ENCODE measurements around the gene BCL2L13.
"Not testable (repeated sequence)": the region's sequence is repeated elsewhere in the genome, so short reads cannot be mapped to it uniquely, and the experiment has no call there.

BCL2L13 gene

GRCh38 chr22:17648569-17648968, 10.0 kb downstream of the BCL2L13 start:
- Histone ChIP-seq H3K36me3 (ENCODE audit: control insufficient read depth in 2 of 2, insufficient read depth in 2 of 2, low read length in 2 of 2) (peaks cover 0 to 2% of the 10 kb centered on the region in 2 donors), H3K9ac (ENCODE audit: low read depth in 1 of 2, low read length in 2 of 2) (no peak overlapping the region), H3K9me3 (ENCODE audit: control insufficient read depth in 2 of 2, low read length in 2 of 2) (no peaks in the 10 kb centered on the region), H3K4me3 (ENCODE audit: low read length in 2 of 2) (no peak overlapping the region), H3K4me1 (ENCODE audit: control insufficient read depth in 2 of 2, insufficient read depth in 2 of 2, low read length in 2 of 2) (peaks cover 2 to 3% of the 10 kb centered on the region in 2 donors), H3K27ac (ENCODE audit: low read depth in 2 of 2, low read length in 2 of 2) (no peak overlapping the region), H3K27me3 (ENCODE audit: control insufficient read depth in 2 of 2, insufficient read depth in 2 of 2, low read length in 2 of 2) (no peaks in the 10 kb centered on the region)

GRCh38 chr22:17655289-17655688, 16.7 kb downstream of the BCL2L13 start:
- H3K4me3 ChIP-seq (ENCODE audit: low read length in 2 of 2), result no peak overlapping the region
- H3K36me3 ChIP-seq (ENCODE audit: control insufficient read depth in 2 of 2, insufficient read depth in 2 of 2, low read length in 2 of 2), result peaks cover 4 to 12% of the 10 kb centered on the region in 2 donors
- H3K9me3 ChIP-seq (ENCODE audit: control insufficient read depth in 2 of 2, low read length in 2 of 2), result no peaks in the 10 kb centered on the region
- H3K27me3 ChIP-seq (ENCODE audit: control insufficient read depth in 2 of 2, insufficient read depth in 2 of 2, low read length in 2 of 2), result no peaks in the 10 kb centered on the region
- H3K4me1 ChIP-seq (ENCODE audit: control insufficient read depth in 2 of 2, insufficient read depth in 2 of 2, low read length in 2 of 2), result peaks cover 0 to 10% of the 10 kb centered on the region in 2 donors
- no peak overlapping the region for H3K9ac ChIP-seq (ENCODE audit: low read depth in 1 of 2, low read length in 2 of 2)
- H3K27ac ChIP-seq (ENCODE audit: low read depth in 2 of 2, low read length in 2 of 2), result no peak overlapping the region

DNA sequence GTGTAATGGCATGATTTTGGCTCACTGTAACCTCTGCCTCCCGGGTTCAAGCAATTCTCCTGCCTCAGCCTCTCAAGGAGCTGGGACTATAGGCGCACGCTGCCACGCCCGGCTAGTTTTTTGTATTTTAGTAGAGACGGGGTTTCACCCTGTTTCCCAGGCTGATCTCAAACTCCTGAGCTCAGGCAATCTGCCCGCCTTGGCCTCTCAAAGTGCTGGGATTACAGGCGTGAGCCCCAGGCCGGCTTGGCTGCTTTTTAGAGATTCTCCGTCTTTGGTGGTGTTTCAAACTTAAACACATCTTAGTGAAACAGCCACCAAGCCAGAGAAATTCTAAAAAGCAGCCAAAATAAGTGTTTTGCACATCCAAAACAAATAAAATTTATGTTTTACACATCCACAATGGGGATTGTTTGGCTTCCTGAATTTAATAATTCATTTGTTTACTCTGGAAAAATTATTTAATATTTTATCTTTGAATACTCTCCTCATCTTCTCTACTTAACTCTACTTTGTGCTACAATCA, 18.4 kb downstream of the BCL2L13 start:
- Histone ChIP-seq H3K36me3 (ENCODE audit: control insufficient read depth in 2 of 2, insufficient read depth in 2 of 2, low read length in 2 of 2) (peaks cover 4 to 12% of the 10 kb centered on the region in 2 donors), H3K9ac (ENCODE audit: low read depth in 1 of 2, low read length in 2 of 2) (no peak overlapping the region), H3K27ac (ENCODE audit: low read depth in 2 of 2, low read length in 2 of 2) (no peak overlapping the region), H3K4me3 (ENCODE audit: low read length in 2 of 2) (no peak overlapping the region), H3K4me1 (ENCODE audit: control insufficient read depth in 2 of 2, insufficient read depth in 2 of 2, low read length in 2 of 2) (peaks cover 0 to 10% of the 10 kb centered on the region in 2 donors), H3K27me3 (ENCODE audit: control insufficient read depth in 2 of 2, insufficient read depth in 2 of 2, low read length in 2 of 2) (no peaks in the 10 kb centered on the region), H3K9me3 (ENCODE audit: control insufficient read depth in 2 of 2, low read length in 2 of 2) (no peaks in the 10 kb centered on the region)

DNA sequence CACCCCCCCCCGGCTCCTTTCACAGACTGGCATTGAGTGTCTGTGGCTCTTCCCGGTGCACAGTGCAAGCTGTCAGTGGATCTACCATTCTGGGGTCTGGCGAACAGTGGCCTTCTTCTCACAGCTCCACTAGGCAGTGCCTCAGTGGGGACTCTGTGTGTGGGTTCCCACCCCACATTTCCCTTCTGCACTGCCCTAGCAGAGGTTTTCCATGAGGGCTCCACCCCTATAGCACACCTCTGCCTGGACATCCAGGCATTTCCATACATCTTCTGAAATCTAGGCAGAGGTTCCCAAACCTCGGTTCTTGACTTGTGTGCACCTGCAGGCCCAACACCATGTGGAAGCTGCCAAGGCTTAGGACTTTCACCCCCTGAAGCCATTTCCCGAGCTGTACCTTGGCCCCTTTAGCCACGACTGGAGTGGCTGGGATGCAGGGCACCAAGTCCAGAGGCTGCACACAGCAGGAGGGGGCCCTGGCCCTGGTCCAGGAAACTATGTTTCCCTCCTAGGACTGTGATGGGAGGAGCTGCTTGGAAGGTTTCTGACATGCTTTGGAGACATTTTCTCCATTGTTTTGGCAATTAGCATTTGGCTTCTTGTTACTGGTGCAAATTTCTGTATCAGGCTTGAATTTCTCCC, 26.0 kb downstream of the BCL2L13 start:
- Histone ChIP-seq H3K4me1 (ENCODE audit: control insufficient read depth in 2 of 2, insufficient read depth in 2 of 2, low read length in 2 of 2) (no peaks in the 10 kb centered on the region), H3K36me3 (ENCODE audit: control insufficient read depth in 2 of 2, insufficient read depth in 2 of 2, low read length in 2 of 2) (peaks cover 9 to 19% of the 10 kb centered on the region in 2 donors), H3K27me3 (ENCODE audit: control insufficient read depth in 2 of 2, insufficient read depth in 2 of 2, low read length in 2 of 2) (no peaks in the 10 kb centered on the region), H3K27ac (ENCODE audit: low read depth in 2 of 2, low read length in 2 of 2) (no peak overlapping the region), H3K9me3 (ENCODE audit: control insufficient read depth in 2 of 2, low read length in 2 of 2) (no peaks in the 10 kb centered on the region), H3K4me3 (ENCODE audit: low read length in 2 of 2) (no peak overlapping the region), H3K9ac (ENCODE audit: low read depth in 1 of 2, low read length in 2 of 2) (no peak overlapping the region)

- Histone ChIP-seq H3K9me3 (ENCODE audit: control insufficient read depth in 2 of 2, low read length in 2 of 2) (no peaks in the 10 kb centered on the region), H3K27me3 (ENCODE audit: control insufficient read depth in 2 of 2, insufficient read depth in 2 of 2, low read length in 2 of 2) (no peaks in the 10 kb centered on the region), H3K27ac (ENCODE audit: low read depth in 2 of 2, low read length in 2 of 2) (no peak overlapping the region), H3K4me1 (ENCODE audit: control insufficient read depth in 2 of 2, insufficient read depth in 2 of 2, low read length in 2 of 2) (no peaks in the 10 kb centered on the region), H3K36me3 (ENCODE audit: control insufficient read depth in 2 of 2, insufficient read depth in 2 of 2, low read length in 2 of 2) (peaks cover 9 to 19% of the 10 kb centered on the region in 2 donors), H3K9ac (ENCODE audit: low read depth in 1 of 2, low read length in 2 of 2) (no peak overlapping the region), H3K4me3 (ENCODE audit: low read length in 2 of 2) (no peak overlapping the region)
These were observed 26.7 kb downstream of the BCL2L13 start for GRCh38 chr22:17665248-17665647.

GRCh38 chr22:17665854-17666253, 27.3 kb downstream of the BCL2L13 start:
- Histone ChIP-seq H3K9me3 (ENCODE audit: control insufficient read depth in 2 of 2, low read length in 2 of 2) (no peaks in the 10 kb centered on the region), H3K9ac (ENCODE audit: low read depth in 1 of 2, low read length in 2 of 2) (no peak overlapping the region), H3K27me3 (ENCODE audit: control insufficient read depth in 2 of 2, insufficient read depth in 2 of 2, low read length in 2 of 2) (no peaks in the 10 kb centered on the region), H3K27ac (ENCODE audit: low read depth in 2 of 2, low read length in 2 of 2) (no peak overlapping the region), H3K4me1 (ENCODE audit: control insufficient read depth in 2 of 2, insufficient read depth in 2 of 2, low read length in 2 of 2) (no peaks in the 10 kb centered on the region), H3K36me3 (ENCODE audit: control insufficient read depth in 2 of 2, insufficient read depth in 2 of 2, low read length in 2 of 2) (peaks cover 12 to 23% of the 10 kb centered on the region in 2 donors), H3K4me3 (ENCODE audit: low read length in 2 of 2) (no peak overlapping the region)

DNA sequence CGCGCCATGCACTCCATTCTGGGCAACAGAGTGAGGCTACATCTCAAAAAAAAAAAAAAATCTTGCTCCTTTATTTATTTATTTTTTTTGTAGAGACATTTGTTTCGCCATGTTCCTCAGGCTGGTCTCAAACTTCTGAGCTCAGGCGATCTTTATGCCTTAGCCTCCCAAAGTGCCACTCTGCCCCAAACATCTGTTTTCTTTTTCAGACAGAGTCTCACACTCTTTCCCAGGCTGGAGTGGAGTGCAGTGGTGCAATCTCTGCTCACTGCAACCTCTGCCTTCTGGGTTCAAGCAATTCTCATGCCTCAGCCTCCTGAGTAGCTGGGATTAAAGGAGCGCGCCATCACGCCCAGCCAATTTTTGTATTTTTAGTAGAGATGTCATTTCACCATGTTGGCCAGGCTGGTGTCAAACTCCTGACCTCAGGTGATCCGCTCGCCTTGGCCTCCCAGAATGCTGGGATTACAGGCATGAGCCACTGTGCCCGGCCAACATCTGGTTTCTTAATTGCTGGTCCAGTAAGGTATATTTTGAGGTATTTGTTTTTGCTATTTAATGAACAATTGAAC, 33.0 kb downstream of the BCL2L13 start:
- H3K9ac ChIP-seq (ENCODE audit: low read depth in 1 of 2, low read length in 2 of 2), result not testable (repeated sequence)

GRCh38 chr22:17672417-17672991, 33.9 kb downstream of the BCL2L13 start:
- H3K27me3 ChIP-seq (ENCODE audit: control insufficient read depth in 2 of 2, insufficient read depth in 2 of 2, low read length in 2 of 2), result no peaks in the 10 kb centered on the region
- peaks cover 4 to 6% of the 10 kb centered on the region in 2 donors for H3K36me3 ChIP-seq (ENCODE audit: control insufficient read depth in 2 of 2, insufficient read depth in 2 of 2, low read length in 2 of 2)
- no peaks in the 10 kb centered on the region for H3K9me3 ChIP-seq (ENCODE audit: control insufficient read depth in 2 of 2, low read length in 2 of 2)
- H3K4me3 ChIP-seq (ENCODE audit: low read length in 2 of 2), result no peak overlapping the region
- peaks cover 0 to 6% of the 10 kb centered on the region in 2 donors for H3K4me1 ChIP-seq (ENCODE audit: control insufficient read depth in 2 of 2, insufficient read depth in 2 of 2, low read length in 2 of 2)
- H3K27ac ChIP-seq (ENCODE audit: low read depth in 2 of 2, low read length in 2 of 2), result no peak overlapping the region
- no peak overlapping the region for H3K9ac ChIP-seq (ENCODE audit: low read depth in 1 of 2, low read length in 2 of 2)

More for the DNA sequence above, 33.0 kb downstream of the BCL2L13 start:
- not testable (repeated sequence) for H3K27ac ChIP-seq (ENCODE audit: low read depth in 2 of 2, low read length in 2 of 2); H3K27me3 ChIP-seq (ENCODE audit: control insufficient read depth in 2 of 2, insufficient read depth in 2 of 2, low read length in 2 of 2); H3K4me1 ChIP-seq (ENCODE audit: control insufficient read depth in 2 of 2, insufficient read depth in 2 of 2, low read length in 2 of 2); H3K4me3 ChIP-seq (ENCODE audit: low read length in 2 of 2); H3K9me3 ChIP-seq (ENCODE audit: control insufficient read depth in 2 of 2, low read length in 2 of 2); H3K36me3 ChIP-seq (ENCODE audit: control insufficient read depth in 2 of 2, insufficient read depth in 2 of 2, low read length in 2 of 2)

DNA sequence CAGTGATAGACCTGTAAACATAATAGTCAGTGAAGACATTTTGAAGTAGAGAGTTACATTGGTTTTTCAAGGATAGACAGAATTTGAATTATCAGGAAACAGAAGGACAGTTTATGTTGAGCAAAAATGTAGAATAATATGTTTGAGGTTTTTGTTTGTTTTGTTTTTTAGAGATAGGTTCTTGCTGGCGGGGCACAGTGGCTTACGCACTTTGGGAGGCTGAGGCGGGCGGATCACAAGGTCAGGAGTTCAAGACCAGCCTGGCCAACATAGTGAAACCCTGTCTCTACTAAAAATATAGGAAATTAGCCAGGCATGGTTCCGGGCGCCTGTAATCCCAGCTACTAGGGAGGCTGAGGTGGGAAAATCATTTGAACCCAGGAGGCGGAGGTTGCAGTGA, 35.6 kb downstream of the BCL2L13 start:
- H3K4me3 ChIP-seq (ENCODE audit: low read length in 2 of 2), result no peak overlapping the region
- H3K27ac ChIP-seq (ENCODE audit: low read depth in 2 of 2, low read length in 2 of 2), result no peak overlapping the region

DNA sequence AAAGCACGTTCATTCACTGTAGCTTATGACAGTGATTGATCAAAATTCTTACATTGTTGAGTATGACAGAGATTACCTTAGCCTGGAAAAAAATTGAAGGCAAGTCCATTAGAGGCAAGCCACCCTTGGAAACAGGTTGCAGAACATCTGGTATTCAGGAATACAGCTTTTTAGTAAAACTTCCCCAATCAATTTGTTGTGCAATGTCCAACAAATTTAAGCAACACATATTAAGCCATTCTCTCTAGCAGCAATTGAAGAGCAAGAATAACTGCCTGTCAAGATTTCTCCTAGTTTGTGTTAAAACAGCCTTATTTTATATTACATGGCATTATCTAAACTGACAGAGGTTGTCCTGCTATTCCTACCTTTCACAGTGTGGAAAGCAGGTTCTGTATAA, 37.0 kb downstream of the BCL2L13 start:
- Histone ChIP-seq H3K9me3 (ENCODE audit: control insufficient read depth in 2 of 2, low read length in 2 of 2) (no peaks in the 10 kb centered on the region), H3K36me3 (ENCODE audit: control insufficient read depth in 2 of 2, insufficient read depth in 2 of 2, low read length in 2 of 2) (peaks cover 2 to 5% of the 10 kb centered on the region in 2 donors), H3K4me3 (ENCODE audit: low read length in 2 of 2) (no peak overlapping the region), H3K4me1 (ENCODE audit: control insufficient read depth in 2 of 2, insufficient read depth in 2 of 2, low read length in 2 of 2) (peaks cover 0 to 6% of the 10 kb centered on the region in 2 donors), H3K27ac (ENCODE audit: low read depth in 2 of 2, low read length in 2 of 2) (no peak overlapping the region), H3K9ac (ENCODE audit: low read depth in 1 of 2, low read length in 2 of 2) (no peak overlapping the region), H3K27me3 (ENCODE audit: control insufficient read depth in 2 of 2, insufficient read depth in 2 of 2, low read length in 2 of 2) (no peaks in the 10 kb centered on the region)

More for the DNA sequence above, 35.6 kb downstream of the BCL2L13 start:
- Histone ChIP-seq H3K27me3 (ENCODE audit: control insufficient read depth in 2 of 2, insufficient read depth in 2 of 2, low read length in 2 of 2) (no peaks in the 10 kb centered on the region), H3K4me1 (ENCODE audit: control insufficient read depth in 2 of 2, insufficient read depth in 2 of 2, low read length in 2 of 2) (peaks cover 0 to 6% of the 10 kb centered on the region in 2 donors), H3K9ac (ENCODE audit: low read depth in 1 of 2, low read length in 2 of 2) (no peak overlapping the region), H3K9me3 (ENCODE audit: control insufficient read depth in 2 of 2, low read length in 2 of 2) (no peaks in the 10 kb centered on the region), H3K36me3 (ENCODE audit: control insufficient read depth in 2 of 2, insufficient read depth in 2 of 2, low read length in 2 of 2) (peaks cover 4 to 6% of the 10 kb centered on the region in 2 donors)
